GM21423 (cell line): ENCODE data around the gene SLC24A5.

Source experiments
- ATAC-seq: cut with Tn5 transposase; IDR thresholded peaks from one replicate; pipeline ENCODE4 v1.9.1; 2021; ENCODE audit warnings: mild to moderate bottlenecking, moderate library complexity; ENCODE audit not compliant: unreplicated experiment

SLC24A5 gene

DNA sequence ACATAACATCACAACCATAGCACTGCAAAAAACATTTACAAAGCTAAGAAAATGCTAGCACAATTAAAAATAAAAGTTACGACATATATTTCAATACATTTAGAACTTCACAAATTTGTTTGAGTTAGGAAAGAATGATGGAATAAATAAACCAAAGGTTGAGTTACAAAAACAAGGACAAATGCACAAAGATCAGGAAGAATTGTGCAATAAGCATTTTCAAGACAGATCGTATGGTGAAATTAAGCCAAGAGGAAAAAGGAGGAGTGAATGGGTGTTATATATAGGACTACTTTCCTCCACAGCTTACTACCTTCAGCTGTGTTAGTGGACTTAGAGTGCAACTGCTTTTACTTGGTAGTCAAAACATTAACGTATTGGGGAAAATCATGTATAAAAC lies 64.7 kb downstream of the SLC24A5 start:
- ATAC-seq: no peak

DNA sequence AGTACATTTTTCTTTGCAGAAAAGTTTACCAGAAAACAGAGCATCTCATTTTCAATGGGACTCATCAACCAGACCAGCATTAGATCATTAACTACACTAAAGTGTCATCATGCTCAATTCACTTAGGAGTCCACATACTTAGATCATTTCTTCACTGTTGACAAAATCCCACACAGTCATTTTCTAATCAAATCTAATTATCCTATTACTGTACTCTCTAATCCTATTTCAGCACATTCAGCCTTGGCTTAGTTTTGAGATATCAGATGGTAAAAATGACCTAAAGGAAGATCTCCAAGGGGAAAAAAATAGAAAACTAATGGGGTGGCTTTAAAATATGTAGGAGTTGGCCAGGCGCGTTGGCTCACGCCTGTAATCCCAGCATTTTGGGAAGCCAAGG lies 65.5 kb downstream of the SLC24A5 start:
- no peak for ATAC-seq

DNA sequence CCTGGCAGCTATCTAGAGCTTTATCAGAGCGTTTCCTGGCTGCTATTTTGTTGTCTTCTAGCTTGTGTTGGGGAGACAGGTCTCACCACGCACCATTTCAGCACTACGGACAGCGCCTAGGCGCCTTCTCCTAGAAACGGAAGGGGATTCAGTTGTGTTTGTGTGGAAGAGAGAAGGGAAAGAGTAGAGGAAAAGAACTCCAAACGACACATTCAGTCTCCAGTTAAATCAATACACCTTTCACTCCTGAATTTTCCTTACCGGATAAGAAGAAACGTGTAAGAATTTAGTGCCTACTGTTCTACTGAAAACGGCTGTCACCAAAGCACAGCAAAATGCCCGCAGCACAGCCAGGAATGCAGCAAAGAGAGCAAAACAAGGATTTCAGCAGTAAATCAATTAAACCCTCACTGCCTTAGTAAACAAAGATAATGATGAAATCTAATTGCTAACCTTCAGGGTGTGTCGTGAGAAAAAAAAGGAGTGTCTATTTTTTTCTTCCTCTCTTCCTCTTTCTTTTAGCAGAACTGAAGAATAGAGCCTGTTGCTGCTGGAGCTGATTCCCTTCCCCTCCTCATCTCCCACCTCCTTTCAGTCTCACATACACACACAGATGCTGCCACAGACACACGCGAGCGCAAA lies 70.3 kb downstream of the SLC24A5 start:
- no peak for ATAC-seq

DNA sequence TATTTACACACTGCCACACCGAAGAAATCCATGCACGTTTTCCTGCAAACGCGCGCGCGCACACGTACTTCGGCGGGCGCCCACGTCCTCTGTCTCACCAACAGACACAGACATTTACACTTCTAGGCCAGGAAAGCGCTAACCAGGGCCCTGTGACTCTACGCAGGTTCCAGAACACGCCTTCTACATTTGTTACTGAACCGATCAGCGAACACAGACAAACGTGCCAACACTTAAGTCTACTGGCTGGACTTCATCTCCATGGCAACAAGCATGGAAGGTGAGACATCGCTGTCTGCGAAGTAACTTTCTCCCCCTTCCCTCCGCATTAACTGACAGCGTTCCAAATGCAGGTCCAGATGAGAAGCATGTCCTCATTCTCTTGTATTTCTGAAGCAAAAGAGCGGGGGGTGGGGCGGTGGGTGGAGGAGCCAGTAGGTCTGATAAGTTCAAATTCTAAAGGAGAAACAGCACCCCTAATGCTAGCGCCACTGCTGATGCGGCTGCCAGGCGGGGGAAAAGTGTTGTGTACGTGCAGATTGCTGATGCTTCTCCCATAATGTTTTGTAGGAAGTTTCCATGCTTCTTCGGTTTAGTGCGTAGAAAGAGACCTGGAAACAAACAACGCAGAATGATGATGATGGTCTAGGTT lies 70.9 kb downstream of the SLC24A5 start, which contains the start of gene CTXN2:
Gene CTXN2 (plus strand): TSS at position 92 of the 652 bp plus-strand sequence. CDS start 9,636 bp downstream, outside the sequence.
- ATAC-seq: no peak
